HEK293 (cell line): ENCODE data around the gene GRIK4.
"Not testable (repeated sequence)": the region's sequence is repeated elsewhere in the genome, so short reads cannot be mapped to it uniquely, and the experiment has no call there.

Source experiments
- CTCF ChIA-PET: fragments of 350-600 bp; formaldehyde crosslinking; extraction: SDS; loops from one replicate; lab custom pipeline; 2021; ENCODE audit warnings: antibody characterized with exemption; lab: Yijun Ruan, JAX
- POLR2A ChIA-PET: fragments of 300-600 bp; formaldehyde crosslinking; extraction: SDS; loops from one replicate; lab custom pipeline; 2020; ENCODE audit warnings: antibody characterized with exemption, inconsistent platforms; lab: Yijun Ruan, JAX
- H3K27ac ChIP-seq: fragments of 200-500 bp; sonication (Bioruptor generic); 2 replicates; pipeline ENCODE4 v1.5.1; 2014; ENCODE audit warnings: low read depth, low read length, control low read depth, inconsistent platforms; ENCODE audit errors: extremely low read depth
- H3K36me3 ChIP-seq, 2 experiments: fragments of 200-500 bp in 1 of 2; sonication (Bioruptor generic) in 1 of 2; 1 replicate in 1 of 2; 2 replicates in 1 of 2; pipeline ENCODE4 v1.5.1; 2014 to 2017; ENCODE audit warnings: inconsistent platforms in 2 of 2, low read length in 2 of 2; ENCODE audit not compliant: control insufficient read depth in 2 of 2, insufficient read depth in 1 of 2
- H3K4me1 ChIP-seq: fragments of 200-500 bp; sonication (Bioruptor generic); 2 replicates; pipeline ENCODE4 v1.5.1; 2014; ENCODE audit warnings: mild to moderate bottlenecking, low read length, inconsistent platforms; ENCODE audit not compliant: control insufficient read depth, insufficient read depth
- H3K4me3 ChIP-seq: 2 replicates; pipeline ENCODE4 v1.5.1; 2011; ENCODE audit warnings: low read depth, mild to moderate bottlenecking, control low read depth, low read length, moderate library complexity
- H3K9me3 ChIP-seq: fragments of 200-500 bp; sonication (Bioruptor generic); 2 replicates; pipeline ENCODE4 v1.5.1; 2014; ENCODE audit warnings: low read depth, low read length, inconsistent platforms; ENCODE audit not compliant: control insufficient read depth, insufficient read depth
- ATF2 ChIP-seq: fragments of 450-650 bp; formaldehyde crosslinking; IDR thresholded peaks from 2 replicates; pipeline ENCODE4 v1.5.1; 2016; ENCODE audit warnings: missing biosample characterization, missing genetic modification characterization, low read depth
- GLI4 ChIP-seq: fragments of 450-650 bp; formaldehyde crosslinking; IDR thresholded peaks from 2 replicates; pipeline ENCODE4 v1.5.1; 2016; ENCODE audit warnings: missing biosample characterization, missing genetic modification characterization
- IKZF3 ChIP-seq: fragments of 450-650 bp; IDR thresholded peaks from 2 replicates; pipeline ENCODE4 v1.5.0; 2018; ENCODE audit warnings: missing biosample characterization, mild to moderate bottlenecking, missing genetic modification characterization, moderate library complexity
- PRDM6 ChIP-seq: fragments of 450-650 bp; formaldehyde crosslinking; IDR thresholded peaks from 2 replicates; pipeline ENCODE4 v1.5.1; 2017; ENCODE audit warnings: missing biosample characterization, missing genetic modification characterization
- SP7 ChIP-seq: fragments of 450-650 bp; formaldehyde crosslinking; IDR thresholded peaks from 2 replicates; pipeline ENCODE4 v1.5.1; 2016; ENCODE audit warnings: missing biosample characterization, missing genetic modification characterization
- TRIM28 ChIP-seq: IDR thresholded peaks from 2 replicates; pipeline ENCODE4 v1.6.1; 2011; ENCODE audit warnings: low read length, control low read depth, borderline replicate concordance
- ZBTB26 ChIP-seq: fragments of 450-650 bp; formaldehyde crosslinking; optimal IDR thresholded peaks from 2 replicates; pipeline ENCODE3; 2016; ENCODE audit warnings: missing biosample characterization, mild to moderate bottlenecking, missing genetic modification characterization
- ZBTB7A ChIP-seq: fragments of 450-650 bp; formaldehyde crosslinking; IDR thresholded peaks from 2 replicates; pipeline ENCODE4 v1.5.1; 2016; ENCODE audit warnings: low read depth, missing biosample characterization, missing genetic modification characterization
- ZIC2 ChIP-seq: fragments of 450-650 bp; formaldehyde crosslinking; IDR thresholded peaks from 2 replicates; pipeline ENCODE4 v1.5.1; 2016; ENCODE audit warnings: missing biosample characterization, missing genetic modification characterization
- ZNF146 ChIP-seq: fragments of 450-650 bp; formaldehyde crosslinking; IDR thresholded peaks from 2 replicates; pipeline ENCODE4 v1.5.1; 2016; ENCODE audit warnings: missing biosample characterization, missing genetic modification characterization
- ZNF157 ChIP-seq: fragments of 450-650 bp; formaldehyde crosslinking; IDR thresholded peaks from 2 replicates; pipeline ENCODE4 v1.5.1; 2016; ENCODE audit warnings: missing biosample characterization, missing genetic modification characterization
- ZNF202 ChIP-seq: fragments of 450-650 bp; formaldehyde crosslinking; IDR thresholded peaks from 2 replicates; pipeline ENCODE4 v1.5.1; 2016; ENCODE audit warnings: missing biosample characterization, missing genetic modification characterization, borderline replicate concordance
- ZNF362 ChIP-seq: fragments of 450-650 bp; formaldehyde crosslinking; IDR thresholded peaks from 2 replicates; pipeline ENCODE4 v1.5.1; 2016; ENCODE audit warnings: missing biosample characterization, missing genetic modification characterization
- ZNF366 ChIP-seq: fragments of 450-650 bp; formaldehyde crosslinking; conservative IDR thresholded peaks from 2 replicates; pipeline ENCODE4 v1.5.1; 2016; ENCODE audit warnings: missing biosample characterization, missing genetic modification characterization
- ZNF416 ChIP-seq: fragments of 450-650 bp; formaldehyde crosslinking; IDR thresholded peaks from 2 replicates; pipeline ENCODE4 v1.5.1; 2016; ENCODE audit warnings: missing biosample characterization, missing genetic modification characterization
- ZNF426 ChIP-seq: fragments of 450-650 bp; formaldehyde crosslinking; IDR thresholded peaks from 2 replicates; pipeline ENCODE4 v1.5.1; 2017; ENCODE audit warnings: missing biosample characterization, missing genetic modification characterization, mild to moderate bottlenecking, inconsistent platforms, moderate library complexity
- ZNF473 ChIP-seq: fragments of 450-650 bp; formaldehyde crosslinking; IDR thresholded peaks from 2 replicates; pipeline ENCODE4 v1.5.1; 2017; ENCODE audit warnings: missing biosample characterization, missing genetic modification characterization
- ZNF548 ChIP-seq: fragments of 450-650 bp; formaldehyde crosslinking; IDR thresholded peaks from 2 replicates; pipeline ENCODE4 v1.5.1; 2016; ENCODE audit warnings: missing biosample characterization, missing genetic modification characterization
- ZNF561 ChIP-seq: fragments of 450-650 bp; IDR thresholded peaks from 2 replicates; pipeline ENCODE4 v1.5.1; 2018; ENCODE audit warnings: missing biosample characterization, missing genetic modification characterization, borderline replicate concordance
- ZNF596 ChIP-seq: fragments of 450-650 bp; IDR thresholded peaks from 2 replicates; pipeline ENCODE4 v1.5.0; 2018; ENCODE audit warnings: missing biosample characterization, mild to moderate bottlenecking, missing genetic modification characterization, moderate library complexity
- ZNF639 ChIP-seq: fragments of 450-650 bp; formaldehyde crosslinking; IDR thresholded peaks from 2 replicates; pipeline ENCODE4 v1.5.1; 2016; ENCODE audit warnings: missing biosample characterization, missing genetic modification characterization
- ZNF792 ChIP-seq: fragments of 450-650 bp; formaldehyde crosslinking; IDR thresholded peaks from 2 replicates; pipeline ENCODE4 v1.5.1; 2016; ENCODE audit warnings: missing biosample characterization, missing genetic modification characterization
- ZSCAN30 ChIP-seq: fragments of 450-650 bp; IDR thresholded peaks from 2 replicates; pipeline ENCODE4 v1.5.1; 2018; ENCODE audit warnings: missing biosample characterization, mild to moderate bottlenecking, missing genetic modification characterization, moderate library complexity

GRIK4 gene

GRCh38 chr11:120501976-120502755 lies 9.4 kb upstream of the GRIK4 start:
- H3K4me3 ChIP-seq, result no peak overlapping the region
- H3K36me3 ChIP-seq, result no peaks in the 10 kb centered on the region
- no peak overlapping the region for H3K27ac ChIP-seq
- no peaks in the 10 kb centered on the region for H3K9me3 ChIP-seq
- CTCF ChIA-PET, result interaction anchor here (0.5 to 1.3 kb wide), 5 partner anchors 9 to 530 kb away, joined by 3 to 10 read pairs (median 5); partner anchors contain the start of gene GRIK4
- H3K4me1 ChIP-seq, result peaks cover 5% of the 10 kb centered on the region; the same call in 1 of the 2 replicates
- POLR2A ChIA-PET, result interaction anchor here (1.2 kb wide), 1 partner anchor 166 kb away, joined by 3 read pairs; the partner anchor contains the start of gene ARHGEF12
- TF ChIP-seq PRDM6 (tag by site-specific recombination) (no peak), ZNF473 (tag by site-specific recombination) (no peak), IKZF3 (tag by site-specific recombination) (no peak), GLI4 (tag by site-specific recombination) (no peak), ZNF548 (no peak)

GRCh38 chr11:120503529-120503928 lies 8.0 kb upstream of the GRIK4 start:
- H3K27ac ChIP-seq, result not testable (repeated sequence)
- POLR2A ChIA-PET, result interaction anchor here (1.2 kb wide), 1 partner anchor 168 kb away, joined by 3 read pairs; no protein-coding TSS in a partner anchor

GRCh38 chr11:120505801-120506425 lies 5.6 kb upstream of the GRIK4 start:
- TF ChIP-seq ZNF792 (tag by site-specific recombination) (no peak), ZNF146 (no peak), ZBTB7A (no peak), ZNF426 (tag by site-specific recombination) (no peak), ZNF366 (tag by site-specific recombination) (no peak), ZNF596 (tag by site-specific recombination) (no peak), TRIM28 (no peak), ZNF416 (no peak), ZBTB26 (tag by site-specific recombination) (no peak), SP7 (tag by site-specific recombination) (no peak), ZNF157 (tag by site-specific recombination) (no peak), ATF2 (no peak), ZNF362 (tag by site-specific recombination) (no peak), ZNF639 (tag by site-specific recombination) (no peak), ZNF561 (no peak), ZIC2 (tag by site-specific recombination) (no peak), ZSCAN30 (tag by site-specific recombination) (no peak), ZNF202 (tag by site-specific recombination) (no peak)
- Histone ChIP-seq H3K9me3 (no peaks in the 10 kb centered on the region), H3K27ac (no peak overlapping the region), H3K36me3 (no peaks in the 10 kb centered on the region), H3K4me1 (peaks cover 5% of the 10 kb centered on the region; the same call in 1 of the 2 replicates), H3K4me3 (no peak overlapping the region)
- POLR2A ChIA-PET, result no interaction called here
- CTCF ChIA-PET, result interaction anchor here (0.6 to 1.4 kb wide), 4 partner anchors 179 to 263 kb away, joined by 3 to 4 read pairs (median 4); no protein-coding TSS in a partner anchor

More at GRCh38 chr11:120503529-120503928, 8.0 kb upstream of the GRIK4 start:
- H3K9me3 ChIP-seq, H3K36me3 ChIP-seq, H3K4me3 ChIP-seq, H3K4me1 ChIP-seq: not testable (repeated sequence)
- CTCF ChIA-PET, result interaction anchor here (0.7 to 0.9 kb wide), 2 partner anchors 273 to 426 kb away, joined by 3 read pairs; no protein-coding TSS in a partner anchor
